GM23338 (cell line): ENCODE data around the gene NYAP2.

Experiments
- CREB1 ChIP-seq: fragments of 250-450 bp; sonication (Bioruptor Pico); IDR thresholded peaks from 2 replicates; pipeline ENCODE4 v1.5.0; 2020; ENCODE audit warnings: low read depth, mild to moderate bottlenecking, moderate library complexity
- CTCF ChIP-seq, 2 experiments: fragments of 200-600 bp in 1 of 2; sonication (generic) in 1 of 2; conservative IDR thresholded peaks; 2 replicates each; pipeline versions ENCODE4 v1.5.1 to v1.6.1; 2016 to 2017; ENCODE audit warnings: antibody characterized with exemption in 2 of 2, low read depth in 2 of 2, mild to moderate bottlenecking in 2 of 2, moderate library complexity in 1 of 2
- ETS1 ChIP-seq: IDR thresholded peaks from 2 replicates; pipeline ENCODE4 v1.6.1; 2016; ENCODE audit warnings: antibody characterized with exemption
- EZH2 ChIP-seq: fragments of 200-600 bp; sonication (generic); IDR thresholded peaks from one replicate; pipeline ENCODE4 v1.8.0; 2017; ENCODE audit warnings: antibody characterized with exemption, mild to moderate bottlenecking, low read depth; ENCODE audit not compliant: unreplicated experiment
- EZH2phosphoT487 ChIP-seq: fragments of 200-600 bp; sonication (generic); IDR thresholded peaks from one replicate; pipeline ENCODE4 v1.8.1; 2018; ENCODE audit warnings: antibody characterized with exemption; ENCODE audit not compliant: unreplicated experiment
- JUNB ChIP-seq: IDR thresholded peaks from one replicate; pipeline ENCODE4 v1.6.1; 2016; ENCODE audit warnings: antibody characterized with exemption; ENCODE audit not compliant: unreplicated experiment
- NANOG ChIP-seq: IDR thresholded peaks from 2 replicates; pipeline ENCODE4 v1.6.1; 2016; ENCODE audit warnings: antibody characterized with exemption, borderline replicate concordance
- POLR2AphosphoS5 ChIP-seq: IDR thresholded peaks from 2 replicates; pipeline ENCODE4 v1.6.1; 2016; ENCODE audit warnings: antibody characterized with exemption, low read depth
- REST ChIP-seq: IDR thresholded peaks from one replicate; pipeline ENCODE4 v1.6.1; 2018; ENCODE audit warnings: antibody characterized with exemption; ENCODE audit not compliant: unreplicated experiment
- STAT1 ChIP-seq: IDR thresholded peaks from one replicate; pipeline ENCODE4 v1.6.1; 2016; ENCODE audit warnings: antibody characterized with exemption; ENCODE audit not compliant: unreplicated experiment
- ZNF114 ChIP-seq: fragments of 250-450 bp; sonication (Bioruptor Pico); IDR thresholded peaks from 2 replicates; pipeline ENCODE4 v1.5.0; 2020; ENCODE audit warnings: mild to moderate bottlenecking, moderate library complexity
- ZNF331 ChIP-seq: fragments of 250-450 bp; sonication (Bioruptor Pico); IDR thresholded peaks from 2 replicates; pipeline ENCODE4 v1.5.0; 2020; ENCODE audit warnings: low read depth, mild to moderate bottlenecking, moderate library complexity
- ZNF462 ChIP-seq: fragments of 250-450 bp; sonication (Bioruptor Pico); IDR thresholded peaks from 2 replicates; pipeline ENCODE4 v1.5.0; 2020; ENCODE audit warnings: mild to moderate bottlenecking, moderate library complexity

- TF ChIP-seq CTCF (conservative IDR thresholded peaks at IDR 0.05; ENCODE audit: low read depth in 2 of 2) (no peak), POLR2AphosphoS5 (no peak), REST (no peak), ZNF331 (CRISPR knock-in tag) (no peak), EZH2phosphoT487 (no peak), STAT1 (no peak), CREB1 (CRISPR knock-in tag) (no peak), ZNF462 (CRISPR knock-in tag) (no peak), EZH2 (no peak), ETS1 (no peak), JUNB (no peak), NANOG (no peak), ZNF114 (CRISPR knock-in tag) (no peak)
Observed at GRCh38 chr2:225457482-225457881, 58.0 kb downstream of the NYAP2 start.
